GM12878 (cell line): ENCODE results near the gene POLR3G. TPM values are rescaled to one million over a fixed set of nuclear protein-coding genes. Genes with fewer than 3 reads are reported as not detected.

Source experiments
- ATAC-seq: fragments of 200-7000 bp; cut with Tn5 transposase; 3 replicates; pipeline ENCODE4 v1.9.1; 2020; ENCODE audit warnings: mild to moderate bottlenecking, moderate library complexity
- BruUV-seq: library from RNA; stranded (reverse); fragments of 400-500 nt; replicated peaks from 2 replicates; lab custom pipeline; 2021; lab: Mats Ljungman, UMichigan
- CTCF ChIA-PET: fragments of 300-600 bp; sonication (Branson Sonifier 250); formaldehyde crosslinking; extraction: SDS; loops from one replicate; lab custom pipeline; 2021; ENCODE audit warnings: inconsistent platforms; lab: Yijun Ruan, JAX
- POLR2A ChIA-PET: fragments of 350-600 bp; formaldehyde crosslinking; extraction: SDS; loops from one replicate; lab custom pipeline; 2021; ENCODE audit warnings: inconsistent platforms; lab: Charles Lee
- RAD21 ChIA-PET: fragments of 300-600 bp; sonication (Branson Sonifier 250); formaldehyde crosslinking; loops from one replicate; lab custom pipeline; 2023; ENCODE audit warnings: antibody characterized with exemption; ENCODE audit not compliant: unreplicated experiment; lab: Charles Lee
- SMC1A ChIA-PET: fragments of 300-600 bp; sonication (Branson Sonifier 250); formaldehyde crosslinking; loops from one replicate; lab custom pipeline; 2023; ENCODE audit not compliant: unreplicated experiment, uncharacterized antibody; lab: Charles Lee
- DNase-seq: peaks from one replicate; pipeline ENCODE4 v3.0.0-alpha.2; 2011; ENCODE audit warnings: low read depth, low spot score
- FAIRE-seq: peaks from 3 replicates; lab custom pipeline; 2011; peaks lifted over from hg19 to GRCh38; lab: Jason Lieb, UNC
- H2AFZ ChIP-seq: 2 replicates; pipeline ENCODE4 v1.6.0; 2011; ENCODE audit warnings: low read depth, low read length, control low read depth; ENCODE audit not compliant: control insufficient read depth
- H3K27ac ChIP-seq: 2 replicates; pipeline ENCODE4 v1.5.1; 2011; ENCODE audit warnings: control low read depth; ENCODE audit not compliant: control insufficient read depth, insufficient read depth
- H3K27me3 ChIP-seq, 2 experiments: replicated peaks in 1 of 2; 2 replicates each; pipeline versions ENCODE4 v1.6.0 to v1.6.1; 2011; ENCODE audit warnings: low read length in 1 of 2; ENCODE audit not compliant: control insufficient read depth in 2 of 2, insufficient read depth in 2 of 2
- H3K36me3 ChIP-seq, 2 experiments: 2 replicates each; pipeline ENCODE4 v1.5.1; 2011; ENCODE audit warnings: low read length in 1 of 2; ENCODE audit not compliant: control insufficient read depth in 2 of 2, insufficient read depth in 2 of 2
- H3K4me1 ChIP-seq: 2 replicates; pipeline ENCODE4 v1.6.1; 2011; ENCODE audit warnings: mild to moderate bottlenecking, low read length, moderate library complexity, mixed read lengths; ENCODE audit not compliant: control insufficient read depth, insufficient read depth
- H3K4me2 ChIP-seq: 2 replicates; pipeline ENCODE4 v1.6.0; 2011; ENCODE audit warnings: control low read depth; ENCODE audit not compliant: control insufficient read depth, insufficient read depth
- H3K4me3 ChIP-seq: fragments of 200-600 bp; sonication (generic); 2 replicates; pipeline ENCODE4 v1.5.1; 2016
- H3K79me2 ChIP-seq: 2 replicates; pipeline ENCODE4 v1.6.0; 2011; ENCODE audit warnings: low read length; ENCODE audit not compliant: control insufficient read depth, insufficient read depth
- H3K9ac ChIP-seq: 2 replicates; pipeline ENCODE4 v1.8.0; 2011; ENCODE audit warnings: low read length, control low read depth, mixed read lengths; ENCODE audit not compliant: control insufficient read depth, insufficient read depth
- H3K9me3 ChIP-seq: replicated peaks from 3 replicates; pipeline ENCODE4 v1.5.1; 2011; ENCODE audit warnings: mild to moderate bottlenecking, low read length; ENCODE audit not compliant: control insufficient read depth, insufficient read depth
- H4K20me1 ChIP-seq: 2 replicates; pipeline ENCODE4 v1.6.0; 2011; ENCODE audit not compliant: control insufficient read depth, insufficient read depth
- ATF7 ChIP-seq: fragments of 450-650 bp; IDR thresholded peaks from 2 replicates; pipeline ENCODE4 v1.6.1; 2016; ENCODE audit warnings: low read depth, mild to moderate bottlenecking
- BMI1 ChIP-seq: fragments of 450-650 bp; IDR thresholded peaks from 2 replicates; pipeline ENCODE4 v1.6.1; 2016; ENCODE audit warnings: mild to moderate bottlenecking, moderate library complexity, borderline replicate concordance
- CEBPZ ChIP-seq: fragments of 150-350 bp; IDR thresholded peaks from 2 replicates; pipeline ENCODE4 v1.6.1; 2016; ENCODE audit warnings: low read depth, low read length
- CHD1 ChIP-seq: IDR thresholded peaks from 2 replicates; pipeline ENCODE4 v1.6.1; 2012; ENCODE audit warnings: low read depth, low read length, improper control_type of control experiment
- CHD2 ChIP-seq: IDR thresholded peaks from 2 replicates; pipeline ENCODE4 v1.6.1; 2011; ENCODE audit warnings: low read depth, low read length, improper control_type of control experiment, borderline replicate concordance
- ELK1 ChIP-seq: IDR thresholded peaks from 2 replicates; pipeline ENCODE4 v1.6.1; 2012; ENCODE audit warnings: low read depth, low read length, improper control_type of control experiment
- FOXK2 ChIP-seq: fragments of 450-650 bp; IDR thresholded peaks from 2 replicates; pipeline ENCODE4 v1.6.1; 2017; ENCODE audit warnings: mild to moderate bottlenecking, moderate library complexity
- HDAC6 ChIP-seq: fragments of 200-600 bp; sonication (generic); IDR thresholded peaks from one replicate; pipeline ENCODE4 v1.8.0; 2017; ENCODE audit warnings: antibody characterized with exemption; ENCODE audit not compliant: unreplicated experiment
- IRF5 ChIP-seq: fragments of 450-650 bp; IDR thresholded peaks from 2 replicates; pipeline ENCODE4 v1.6.1; 2017; ENCODE audit warnings: borderline replicate concordance
- KAT2A ChIP-seq: conservative IDR thresholded peaks from 2 replicates; pipeline ENCODE4 v1.6.1; 2011; ENCODE audit warnings: low read depth, low read length; ENCODE audit not compliant: control insufficient read depth
- NFXL1 ChIP-seq: fragments of 450-650 bp; IDR thresholded peaks from 2 replicates; pipeline ENCODE4 v1.6.1; 2017; ENCODE audit warnings: antibody characterized with exemption, mild to moderate bottlenecking, borderline replicate concordance
- RB1 ChIP-seq: fragments of 450-650 bp; formaldehyde crosslinking; IDR thresholded peaks from 2 replicates; pipeline ENCODE4 v1.6.1; 2017; ENCODE audit warnings: mild to moderate bottlenecking, borderline replicate concordance
- SMARCA5 ChIP-seq: fragments of 450-650 bp; IDR thresholded peaks from 2 replicates; pipeline ENCODE4 v1.6.1; 2017; ENCODE audit warnings: mild to moderate bottlenecking
- TAF1 ChIP-seq: IDR thresholded peaks from 2 replicates; pipeline ENCODE4 v1.6.1; 2011; ENCODE audit warnings: mild to moderate bottlenecking, low read depth, low read length, borderline replicate concordance
- TBL1XR1 ChIP-seq: IDR thresholded peaks from 2 replicates; pipeline ENCODE4 v1.6.1; 2012; ENCODE audit warnings: low read depth, low read length, improper control_type of control experiment
- WGBS: methylation state at CpG from one replicate; pipeline ENCODE4 v1.1.6; 2016; ENCODE audit warnings: low lambda C conversion rate; ENCODE audit not compliant: insufficient replicate concordance, insufficient coverage; ENCODE audit errors: missing lambda C conversion rate; 5-methylcytosine and 5-hydroxymethylcytosine counted together
- in situ Hi-C: fragments of 300-500 bp; cut with MboI; formaldehyde crosslinking; loops from 9 replicates; pipeline ENCODE4 v1.14.3; 2018; ENCODE audit warnings: mixed read lengths
- intact Hi-C: fragments of 100-400 bp; cut with micrococcal nuclease; formaldehyde crosslinking; loops from one replicate; pipeline ENCODE4 v1.14.2; 2022; ENCODE audit not compliant: unreplicated experiment
- polyA plus RNA-seq, 11 experiments: library from polyadenylated mRNA; depleted of rRNA in 4 of 11; unstranded in 6 of 11; stranded (reverse) in 5 of 11; fragments of >200 nt; fragmentation: Nextera tagmentation in 4 of 11; fragmentation: Illumina TruSeq in 1 of 11; extraction: Ambion mirVana in 4 of 11; extraction: Trizol in 1 of 11; gene quantifications; 1 replicate in 1 of 11; 2 replicates in 10 of 11; pipeline versions ENCODE4 v1.2.1 to v1.2.3, GENCODE V29; 2011 to 2016; ENCODE audit warnings: inconsistent platforms in 2 of 11, missing spikeins in 2 of 11, low read depth in 1 of 11
- total RNA-seq, 4 experiments: library from RNA; depleted of rRNA in 3 of 4; stranded (reverse); fragments of >200 nt in 3 of 4; fragmentation: Illumina TruSeq in 1 of 4; extraction: Trizol in 1 of 4; gene quantifications; 2 replicates each; pipeline versions ENCODE4 v1.2.1 to v1.2.3, GENCODE V29; 2013 to 2021

The POLR3G gene
- total and polyA plus RNA-seq, 10 of the 15 experiments (the other 5 are each of a cell fraction or from before 2014, with no cell fraction given), result 15.2 to 50.9 (median 27.5) TPM

GRCh38 chr5:90528601-90529193, 54.0 kb downstream of the POLR3G start (continued):
- no peak for TF ChIP-seq RB1
- no peak for TF ChIP-seq CHD1

GRCh38 chr5:90529194-90529938, 54.7 kb downstream of the POLR3G start, which contains the start of gene LYSMD3:
Gene LYSMD3 (minus strand): TSS chr5:90529584. CDS start chr5:90525289, 4,295 bp downstream.
- ChIA-PET SMC1A (interaction anchor here (0.6 to 3.7 kb wide), 19 partner anchors 11 to 1264 kb away, joined by 3 to 46 read pairs (median 4); partner anchors contain the start of genes CETN3, MBLAC2 and POLR3G), CTCF (interaction anchor here (0.7 to 3.8 kb wide), 24 partner anchors 11 to 263 kb away, joined by 3 to 118 read pairs (median 5); partner anchors contain the start of genes CETN3, MBLAC2 and POLR3G), POLR2A (interaction anchor here (0.7 to 3.4 kb wide), 6 partner anchors 55 to 531 kb away, joined by 3 to 19 read pairs (median 4); partner anchors contain the start of genes CETN3, MBLAC2 and POLR3G), RAD21 (interaction anchor here (1.0 to 3.7 kb wide), 9 partner anchors 10 to 1799 kb away, joined by 3 to 43 read pairs (median 4); partner anchors contain the start of genes CETN3, MBLAC2 and POLR3G)
- no TSS peak for BruUV-seq
- DNase-seq, result peak; percentile 89
- Histone ChIP-seq H3K4me2 (peak within 1 kb of the TSS; percentile 12), H3K9me3 (peaks cover 3% of the 10 kb centered on the region; the same call in 1 of the 3 replicates), H3K4me3 (peak within 1 kb of the TSS; percentile 76), H3K27ac (peak within 1 kb of the TSS; percentile 86), H3K36me3 (no peaks in the 10 kb centered on the region; a peak in 1 of 4 replicates), H4K20me1 (no peaks in the 10 kb centered on the region), H3K27me3 (no peaks in the 10 kb centered on the region), H3K9ac (peak within 1 kb of the TSS; percentile 93), H2AFZ (peak within 1 kb of the TSS; percentile 97), H3K4me1 (no peaks in the 10 kb centered on the region), H3K79me2 (peaks cover 42% of the 10 kb centered on the region)
- WGBS, result 1% methylated on average over 47 of the region's 64 CpGs
- in situ Hi-C loops (no loop called here), intact Hi-C loops (loop anchor here (1.0 kb wide), 2 partner anchors 55 to 120 kb away; partner anchors contain the start of genes CETN3, MBLAC2 and POLR3G)
- peak; percentile 95 for ATAC-seq
- FAIRE-seq, result peak; percentile 7
- TF ChIP-seq TAF1, result peak; percentile 44; the same call in 1 of the 2 replicates
- no peak for TF ChIP-seq TBL1XR1
- peak; percentile 67 for TF ChIP-seq ATF7
- no peak for TF ChIP-seq BMI1
- no peak for TF ChIP-seq NFXL1
- no peak for TF ChIP-seq CEBPZ
- no peak for TF ChIP-seq KAT2A
- peak; percentile 62; the same call in 1 of the 2 replicates for TF ChIP-seq CHD2
- no peak for TF ChIP-seq FOXK2
- peak; percentile 78; the same call in 1 of the 2 replicates for TF ChIP-seq SMARCA5
- TF ChIP-seq IRF5, result no peak
- peak; percentile 59; the same call in 1 of the 2 replicates for TF ChIP-seq ELK1
- peak; percentile 14 for TF ChIP-seq HDAC6
